ES-I3 (cell line): ENCODE data around the gene DTNBP1.
"Not testable (repeated sequence)": the region's sequence is repeated elsewhere in the genome, so short reads cannot be mapped to it uniquely, and the experiment has no call there.

Experiments used
- H3K36me3 ChIP-seq: 2 replicates; pipeline ENCODE4 v1.6.1; 2013; ENCODE audit warnings: mild to moderate bottlenecking, low read length, control low read depth, moderate library complexity; ENCODE audit not compliant: insufficient read depth
- H3K4me1 ChIP-seq: 2 replicates; pipeline ENCODE4 v1.6.1; 2013; ENCODE audit warnings: mild to moderate bottlenecking, control low read depth, low read length; ENCODE audit not compliant: insufficient read depth
- H3K9ac ChIP-seq: 2 replicates; pipeline ENCODE4 v1.6.1; 2013; ENCODE audit warnings: low read depth, mild to moderate bottlenecking, low read length, moderate library complexity
- H3K9me3 ChIP-seq: 2 replicates; pipeline ENCODE4 v1.6.1; 2013; ENCODE audit warnings: mild to moderate bottlenecking, low read length, moderate library complexity; ENCODE audit not compliant: control insufficient read depth, insufficient read depth

The DTNBP1 gene

GRCh38 chr6:15656145-15656544, 6.7 kb downstream of the DTNBP1 start:
- H3K36me3 ChIP-seq, result peaks cover 3% of the 10 kb centered on the region; the same call in 1 of the 2 replicates
- H3K4me1 ChIP-seq, result no peaks in the 10 kb centered on the region
- no peaks in the 10 kb centered on the region for H3K9me3 ChIP-seq
- no peak overlapping the region for H3K9ac ChIP-seq

- Histone ChIP-seq H3K36me3 (no peaks in the 10 kb centered on the region), H3K4me1 (no peaks in the 10 kb centered on the region), H3K9ac (no peak overlapping the region), H3K9me3 (no peaks in the 10 kb centered on the region)
Observed at GRCh38 chr6:15654250-15654649, 8.6 kb downstream of the DTNBP1 start.

- no peaks in the 10 kb centered on the region for H3K9me3 ChIP-seq
- H3K36me3 ChIP-seq, result no peaks in the 10 kb centered on the region
- H3K4me1 ChIP-seq, result no peaks in the 10 kb centered on the region
- H3K9ac ChIP-seq, result no peak overlapping the region
Observed at GRCh38 chr6:15653581-15653980, 9.2 kb downstream of the DTNBP1 start.

- H3K4me1 ChIP-seq, H3K9me3 ChIP-seq, H3K9ac ChIP-seq, H3K36me3 ChIP-seq: not testable (repeated sequence)
Observed at GRCh38 chr6:15650004-15650559, 12.7 kb downstream of the DTNBP1 start.

- no peak overlapping the region for H3K9ac ChIP-seq
- H3K36me3 ChIP-seq, result no peaks in the 10 kb centered on the region
- H3K4me1 ChIP-seq, result no peaks in the 10 kb centered on the region
- 0 out of 2 replicates have a peak, but pooled peaks cover 3% of the 10 kb centered on the region for H3K9me3 ChIP-seq
Observed at GRCh38 chr6:15644904-15645303, 17.9 kb downstream of the DTNBP1 start.

GRCh38 chr6:15643542-15643941, 19.3 kb downstream of the DTNBP1 start:
- no peaks in the 10 kb centered on the region for H3K4me1 ChIP-seq
- no peak overlapping the region for H3K9ac ChIP-seq
- H3K9me3 ChIP-seq, result 0 out of 2 replicates have a peak, but pooled peaks cover 3% of the 10 kb centered on the region
- no peaks in the 10 kb centered on the region for H3K36me3 ChIP-seq

- Histone ChIP-seq H3K36me3 (no peaks in the 10 kb centered on the region), H3K4me1 (no peaks in the 10 kb centered on the region), H3K9ac (no peak overlapping the region), H3K9me3 (0 out of 2 replicates have a peak, but pooled peaks cover 3% of the 10 kb centered on the region)
Observed at GRCh38 chr6:15642276-15642675, 20.6 kb downstream of the DTNBP1 start.

- Histone ChIP-seq H3K9ac (no peak overlapping the region), H3K9me3 (0 out of 2 replicates have a peak, but pooled peaks cover 3% of the 10 kb centered on the region), H3K36me3 (no peaks in the 10 kb centered on the region), H3K4me1 (no peaks in the 10 kb centered on the region)
Observed at GRCh38 chr6:15638373-15638772, 24.5 kb downstream of the DTNBP1 start.

- Histone ChIP-seq H3K9ac (no peak overlapping the region), H3K4me1 (no peaks in the 10 kb centered on the region), H3K36me3 (no peaks in the 10 kb centered on the region), H3K9me3 (no peaks in the 10 kb centered on the region)
Observed at GRCh38 chr6:15631432-15631831, 31.4 kb downstream of the DTNBP1 start.

- Histone ChIP-seq H3K9ac (no peak overlapping the region), H3K4me1 (no peaks in the 10 kb centered on the region), H3K36me3 (no peaks in the 10 kb centered on the region), H3K9me3 (no peaks in the 10 kb centered on the region)
Observed at GRCh38 chr6:15630202-15630601, 32.6 kb downstream of the DTNBP1 start.

GRCh38 chr6:15629487-15629886, 33.3 kb downstream of the DTNBP1 start:
- no peak overlapping the region for H3K9ac ChIP-seq
- no peaks in the 10 kb centered on the region for H3K4me1 ChIP-seq
- H3K9me3 ChIP-seq, result no peaks in the 10 kb centered on the region
- no peaks in the 10 kb centered on the region for H3K36me3 ChIP-seq

GRCh38 chr6:15628499-15629131, 34.2 kb downstream of the DTNBP1 start:
- no peaks in the 10 kb centered on the region for H3K9me3 ChIP-seq
- no peaks in the 10 kb centered on the region for H3K4me1 ChIP-seq
- no peak overlapping the region for H3K9ac ChIP-seq

GRCh38 chr6:15627821-15628220, 35.0 kb downstream of the DTNBP1 start:
- Histone ChIP-seq H3K9me3 (no peaks in the 10 kb centered on the region), H3K9ac (no peak overlapping the region), H3K4me1 (no peaks in the 10 kb centered on the region), H3K36me3 (no peaks in the 10 kb centered on the region)

More at GRCh38 chr6:15628499-15629131, 34.2 kb downstream of the DTNBP1 start:
- no peaks in the 10 kb centered on the region for H3K36me3 ChIP-seq

GRCh38 chr6:15626878-15627674, 35.8 kb downstream of the DTNBP1 start:
- Histone ChIP-seq H3K4me1 (peaks cover under 1% of the 10 kb centered on the region; the same call in 1 of the 2 replicates), H3K9ac (no peak overlapping the region), H3K36me3 (no peaks in the 10 kb centered on the region), H3K9me3 (no peaks in the 10 kb centered on the region)

- Histone ChIP-seq H3K36me3 (no peaks in the 10 kb centered on the region), H3K9me3 (no peaks in the 10 kb centered on the region), H3K9ac (no peak overlapping the region), H3K4me1 (peaks cover 9% of the 10 kb centered on the region)
Observed at GRCh38 chr6:15626160-15626559, 36.7 kb downstream of the DTNBP1 start.
